ENCODE results near the gene HAPLN2.
"Not testable (repeated sequence)": the region's sequence is repeated elsewhere in the genome, so short reads cannot be mapped to it uniquely, and the experiment has no call there.

The HAPLN2 gene

DNA sequence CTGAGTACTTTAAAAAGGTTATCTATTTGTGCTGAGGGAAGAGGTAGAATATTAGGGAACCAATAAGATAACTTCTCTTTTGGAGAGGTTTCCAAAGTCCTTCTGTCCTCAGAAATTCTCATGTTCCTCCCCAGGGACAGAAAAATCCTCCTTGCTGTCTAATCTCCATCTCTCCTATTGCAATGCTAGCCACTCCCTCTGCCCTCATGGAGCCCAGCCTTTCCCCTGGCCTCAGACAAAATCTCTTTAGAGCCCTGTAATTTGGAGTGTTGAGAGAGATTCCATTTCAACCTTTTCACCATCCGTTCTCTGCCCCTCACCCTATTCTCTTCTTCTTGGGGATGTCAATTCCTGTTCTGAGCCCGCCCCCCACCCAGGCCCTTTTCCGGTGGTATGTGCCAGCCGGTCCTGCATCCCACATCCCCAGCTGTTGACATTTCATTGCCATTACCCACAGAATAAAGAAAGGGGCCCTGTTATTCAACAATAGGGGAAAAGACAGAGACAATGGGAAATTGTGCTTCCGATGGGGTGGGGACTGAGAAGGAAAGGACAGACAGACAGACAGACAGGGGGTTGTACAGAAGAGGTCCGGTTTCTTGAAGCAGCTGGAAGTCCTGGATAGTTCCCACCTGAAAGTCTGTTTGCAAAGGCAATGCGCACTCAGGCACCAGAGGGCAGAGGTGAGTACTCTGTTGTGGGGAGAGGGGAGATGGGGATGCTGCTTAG, at the start of gene HAPLN2:
TSS of gene HAPLN2 (plus strand) at position 563 of the 729 bp plus-strand sequence. CDS start 4,076 bp downstream, outside the sequence.
- no peak for DNase-seq (ENCODE audit: low read depth in 2 of 2)

DNA sequence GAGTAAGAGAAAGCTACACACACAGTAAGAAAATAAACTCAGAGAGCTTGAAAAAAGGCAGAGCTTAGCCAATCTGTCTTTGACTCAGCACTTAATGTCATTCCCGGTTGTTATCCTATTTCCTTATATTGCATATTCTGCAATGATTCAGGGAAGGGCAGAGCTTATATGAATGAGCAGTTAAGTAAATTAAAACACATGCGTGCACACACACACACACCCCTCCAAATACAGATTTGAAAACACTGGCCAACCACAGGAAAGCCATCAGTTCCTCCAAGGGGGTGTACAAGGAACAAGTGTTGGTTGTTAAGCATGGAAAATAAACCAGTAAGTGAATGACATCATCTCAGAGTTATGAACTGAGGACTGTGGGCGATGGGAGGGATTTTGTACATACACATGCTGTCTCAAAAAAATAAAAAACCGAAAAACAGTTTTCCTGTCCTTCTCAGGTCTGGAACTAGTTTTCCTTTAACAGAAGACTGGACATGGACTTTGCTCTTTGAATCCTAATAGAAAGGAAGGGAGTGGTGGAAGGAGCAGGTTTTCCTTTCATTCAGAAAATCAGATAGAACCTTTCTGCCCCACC, 47.9 kb upstream of the HAPLN2 start:
- DNase-seq (ENCODE audit: low read depth in 2 of 2), result no peak

DNA sequence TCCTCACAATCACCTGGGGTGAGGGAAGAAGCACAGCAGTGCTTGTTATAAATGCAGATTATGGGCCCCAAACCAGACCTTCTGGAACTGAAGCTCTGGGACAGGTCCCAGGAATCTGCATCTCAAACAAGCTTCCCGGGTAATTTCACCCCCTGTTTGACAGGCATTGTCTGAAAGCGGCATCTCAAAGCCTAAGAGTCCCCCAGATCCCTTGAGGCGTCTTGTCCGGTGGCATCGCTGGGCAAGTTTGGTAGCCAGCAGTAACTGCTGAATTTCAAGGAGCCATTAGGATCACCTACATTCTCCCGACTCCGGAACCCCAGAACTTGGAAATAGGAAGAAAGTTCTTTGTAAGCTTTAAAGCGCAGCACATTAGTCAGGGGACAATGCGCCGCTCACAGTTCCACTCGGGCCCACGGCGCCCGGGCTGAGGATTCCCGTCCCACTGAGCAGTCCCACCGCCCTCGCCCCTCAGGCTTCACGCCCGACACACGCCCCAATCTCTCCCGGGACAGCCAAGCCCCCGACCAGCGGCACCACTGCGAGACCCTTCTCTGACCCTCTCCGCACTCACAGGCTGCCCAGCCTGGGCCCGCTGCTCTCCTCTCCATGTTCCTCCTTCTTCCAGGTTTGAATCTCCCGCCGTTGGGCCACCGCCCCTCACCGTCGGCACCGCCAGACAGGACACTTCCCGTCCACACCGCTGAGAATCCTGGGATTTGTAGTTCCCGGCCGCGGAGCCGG, 47.1 kb upstream of the HAPLN2 start, which contains the start of gene IQGAP3:
TSS of gene IQGAP3 (minus strand) at position 647 of the 744 bp plus-strand sequence. CDS start at position 611, 36 bp downstream.
- DNase-seq (ENCODE audit: low read depth in 2 of 2), result peak; percentile 66 to 68

DNA sequence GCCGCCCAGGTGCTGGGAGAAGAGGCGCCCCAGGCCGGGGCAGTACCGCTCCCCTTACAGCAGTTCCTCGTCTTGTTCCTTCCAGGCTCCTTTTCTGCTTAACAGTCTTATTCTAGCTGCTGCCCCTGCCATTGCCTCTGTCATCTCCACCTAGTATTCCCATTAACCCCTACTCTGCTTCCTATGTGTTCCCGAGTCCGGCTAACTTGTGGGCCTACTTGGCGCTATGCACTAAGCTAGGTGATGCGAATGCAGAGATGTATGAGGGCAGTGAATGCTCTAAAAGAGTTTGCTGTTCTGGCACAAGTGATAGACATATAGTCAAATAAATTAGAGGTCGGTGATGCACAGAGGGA, 46.6 kb upstream of the HAPLN2 start:
- no peak for DNase-seq (ENCODE audit: low read depth in 2 of 2)

DNA sequence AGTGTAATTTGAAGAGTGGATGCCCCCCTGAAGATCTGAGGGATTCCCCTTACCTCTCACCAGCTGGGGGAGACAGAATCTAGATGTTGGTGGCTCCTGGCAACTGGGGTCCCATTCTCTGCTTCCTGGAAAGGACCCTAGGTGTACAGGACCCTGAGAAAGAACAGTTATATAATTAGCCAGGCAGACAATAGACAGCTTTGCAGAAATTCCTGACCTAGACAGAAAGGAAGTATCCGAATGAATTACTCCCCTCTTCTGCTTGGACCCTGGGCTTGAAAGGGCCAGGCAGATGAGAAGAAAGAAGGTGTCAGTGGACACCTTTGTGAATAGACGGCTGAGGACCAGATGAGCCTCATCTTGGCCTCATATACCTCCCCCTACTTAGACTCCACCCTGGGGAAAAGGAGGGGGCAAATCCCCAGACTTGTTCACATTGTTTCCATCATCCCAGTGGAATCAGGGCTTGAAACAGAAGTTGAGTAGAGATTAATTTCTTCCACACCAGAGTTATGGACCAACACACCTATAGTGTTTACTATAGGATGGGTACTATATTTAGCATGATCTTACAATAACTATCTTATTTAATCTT, 45.1 kb upstream of the HAPLN2 start:
- DNase-seq (ENCODE audit: low read depth in 2 of 2), result no peak

DNA sequence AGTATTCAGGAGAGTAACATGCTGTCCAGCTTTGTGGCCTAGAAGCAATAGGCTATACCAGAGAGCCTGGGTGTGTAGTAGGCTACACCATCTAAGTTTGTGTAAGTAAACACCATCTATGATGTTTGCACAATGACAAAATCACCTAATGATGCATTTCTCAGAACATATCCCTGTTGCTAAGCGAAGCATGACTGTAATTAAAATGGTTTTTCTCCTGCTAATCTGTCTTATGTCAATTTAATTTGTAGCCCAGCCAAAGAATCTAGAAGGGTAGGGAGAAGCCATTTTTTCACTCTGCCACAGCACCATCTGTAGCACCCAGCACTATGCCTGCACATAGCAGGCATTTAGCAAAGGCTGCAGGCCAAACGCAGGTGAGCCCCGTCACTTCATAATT, 41.7 kb upstream of the HAPLN2 start:
- DNase-seq (ENCODE audit: low read depth in 2 of 2), result no peak

DNA sequence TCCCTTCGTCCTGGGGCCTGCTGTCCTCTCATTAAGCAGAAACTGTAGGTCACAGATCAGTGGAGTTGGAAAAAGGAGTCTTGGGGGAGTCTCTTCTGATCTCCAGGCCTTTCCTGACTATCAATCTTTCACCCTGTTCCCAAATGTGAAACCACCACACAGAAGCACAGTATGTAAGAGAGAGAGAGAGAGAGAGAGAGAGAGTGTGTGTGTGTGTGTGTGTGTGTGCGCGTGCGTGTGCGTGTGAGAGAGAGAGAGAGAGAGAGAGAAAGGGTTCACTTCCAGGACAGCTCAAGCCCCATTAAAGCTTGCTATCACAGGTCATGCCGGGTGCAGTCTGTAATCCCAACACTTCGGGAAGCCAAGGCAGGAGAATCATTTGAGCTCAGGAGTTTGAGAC, 41.2 kb upstream of the HAPLN2 start:
- no peak for DNase-seq (ENCODE audit: low read depth in 2 of 2)

DNA sequence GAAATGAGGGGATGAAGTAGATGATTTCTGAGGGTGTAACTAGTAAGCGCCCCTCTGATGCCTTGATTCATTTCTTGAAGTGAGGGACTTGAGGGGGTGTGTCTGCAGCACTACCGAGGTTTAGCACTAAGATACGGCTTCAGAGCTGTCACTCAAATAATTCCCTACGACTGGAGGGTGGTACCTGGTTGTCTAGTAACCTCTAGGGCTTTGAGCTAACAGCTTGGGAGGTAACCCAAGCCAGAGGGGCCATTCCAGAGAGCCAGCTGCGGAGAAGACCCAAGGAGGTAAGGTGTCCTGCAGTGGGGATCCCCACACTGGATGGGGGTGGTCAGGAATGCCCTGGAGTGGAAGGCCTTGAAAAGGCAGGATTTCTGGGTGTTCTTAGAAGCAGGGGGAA, 39.7 kb upstream of the HAPLN2 start, which contains the start of gene TTC24:
TSS of gene TTC24 (plus strand) at position 252 of the 400 bp plus-strand sequence. CDS start 1,642 bp downstream, outside the sequence.
- no peak for DNase-seq (ENCODE audit: low read depth in 2 of 2)

DNA sequence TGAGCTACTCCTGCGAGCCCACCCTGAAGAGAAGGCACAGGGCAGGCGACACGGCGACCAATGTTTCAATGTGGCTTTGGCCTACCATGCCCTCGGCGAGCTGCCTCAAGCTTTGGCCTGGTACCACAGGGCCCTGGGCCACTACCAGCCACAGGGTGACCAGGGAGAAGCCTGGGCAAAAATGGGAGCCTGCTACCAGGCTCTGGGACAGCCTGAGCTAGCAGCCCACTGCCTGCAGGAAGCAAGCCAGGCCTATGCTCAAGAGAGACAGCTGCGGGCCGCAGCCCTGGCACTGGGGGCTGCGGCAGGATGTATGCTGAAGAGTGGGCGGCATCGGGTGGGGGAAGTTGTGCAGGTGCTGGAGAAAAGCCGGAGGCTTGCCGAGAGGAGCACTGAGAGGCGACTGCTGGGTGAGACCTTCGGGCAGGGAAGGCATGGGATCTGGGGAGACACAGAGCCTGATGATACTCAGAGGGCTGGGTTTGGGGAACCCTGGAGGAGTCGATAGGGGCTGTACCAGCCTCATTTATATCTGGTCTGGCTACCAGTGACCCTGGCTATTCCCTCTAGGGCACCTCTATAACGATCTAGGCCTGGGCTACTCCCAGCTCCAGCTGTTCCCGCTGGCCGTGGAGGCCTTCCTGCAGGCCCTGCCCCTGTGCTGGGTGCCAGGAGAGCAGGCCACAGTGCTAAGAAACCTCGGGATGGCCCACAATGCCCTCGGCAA, 37.4 kb upstream of the HAPLN2 start:
- no peak for DNase-seq (ENCODE audit: low read depth in 2 of 2)

DNA sequence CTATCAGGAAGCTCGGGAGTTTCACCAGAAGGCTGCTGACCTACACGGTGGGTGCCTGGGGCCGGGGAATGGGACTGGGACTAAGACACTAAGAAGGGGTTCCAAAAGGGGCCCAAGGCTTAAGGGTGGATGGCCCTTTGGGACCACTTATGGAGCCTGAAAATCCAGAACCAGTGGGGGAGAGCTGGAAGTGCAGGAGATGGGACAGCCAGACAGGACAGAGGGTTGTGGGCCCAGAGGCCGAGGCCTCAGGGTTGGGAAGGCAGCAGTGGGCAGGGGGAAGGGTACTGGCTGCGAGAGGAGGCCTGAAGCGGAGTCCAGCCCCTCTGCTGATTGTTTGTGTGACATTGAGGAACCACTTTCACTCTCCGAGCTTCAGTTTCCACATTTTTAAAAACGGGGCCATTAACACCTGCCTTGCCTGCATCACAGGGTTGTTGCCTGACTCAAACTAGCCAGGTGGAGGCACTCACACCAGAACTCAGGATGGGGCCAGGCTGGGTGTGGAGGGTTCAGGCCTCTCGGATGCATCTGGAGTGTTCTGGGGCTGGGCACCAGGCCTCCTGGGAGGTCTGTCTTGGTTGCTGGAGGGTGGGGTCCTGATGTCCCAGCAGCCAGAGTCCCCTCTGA, 36.7 kb upstream of the HAPLN2 start:
- DNase-seq (ENCODE audit: low read depth in 2 of 2), result no peak

DNA sequence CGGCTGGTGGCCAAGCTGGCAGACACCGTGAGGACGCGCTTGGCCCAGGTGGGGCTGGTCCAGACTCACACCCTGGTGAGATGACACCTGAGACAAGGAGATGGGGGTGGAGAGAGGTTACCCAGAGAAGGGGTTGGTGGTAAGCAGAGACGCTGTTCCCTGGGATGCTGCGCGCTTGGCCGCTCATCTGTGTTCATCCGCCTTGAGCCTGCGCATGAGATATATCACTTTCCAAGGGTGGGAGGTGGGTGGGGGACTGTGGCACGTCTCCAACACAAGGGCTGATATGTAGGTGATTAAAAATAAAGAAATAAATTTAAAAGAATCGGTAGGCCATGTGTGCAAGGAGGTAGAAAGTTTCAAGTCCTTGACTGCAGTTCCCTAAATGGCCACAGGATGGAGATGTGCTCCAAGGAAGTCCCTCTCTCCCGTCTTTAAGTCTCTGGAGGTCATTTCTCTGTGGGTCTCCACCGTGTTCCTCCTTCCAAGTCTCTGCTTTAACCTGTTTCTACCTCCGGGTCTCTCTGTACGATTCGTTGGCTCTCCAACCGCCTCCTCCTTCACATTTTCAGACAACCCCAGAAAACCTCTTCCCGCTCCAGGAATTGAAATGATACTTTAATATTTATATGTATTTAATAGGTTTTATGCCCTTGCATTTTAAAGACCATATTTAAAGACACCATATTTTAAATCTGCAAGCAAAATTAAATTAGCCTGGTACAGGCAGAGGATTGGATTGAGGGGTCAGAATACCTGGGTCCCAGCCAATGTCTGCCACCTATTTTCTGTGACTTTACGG, 35.2 kb upstream of the HAPLN2 start:
- peak; percentile 68 to 73 for DNase-seq (ENCODE audit: low read depth in 2 of 2)

DNA sequence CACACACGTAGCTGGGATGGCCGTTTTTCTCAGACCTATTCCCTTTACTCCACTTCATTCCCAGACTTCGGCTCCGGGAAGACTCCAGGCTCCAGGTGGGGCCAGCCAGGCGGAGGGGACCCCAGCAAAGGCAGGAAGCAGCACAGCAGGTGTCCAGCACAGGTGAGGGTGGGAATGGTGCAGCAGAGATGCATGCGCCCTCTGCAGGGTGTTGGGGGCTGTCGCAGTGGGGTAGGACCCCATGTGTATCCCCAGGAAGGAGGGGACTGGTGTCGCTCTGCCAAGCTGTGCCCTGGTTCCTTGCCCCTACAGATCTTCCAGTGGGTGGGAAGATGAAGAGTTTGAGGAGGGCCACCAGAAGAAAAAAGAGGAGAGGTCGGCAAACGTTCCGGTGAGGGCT, 34.4 kb upstream of the HAPLN2 start:
- DNase-seq (ENCODE audit: low read depth in 2 of 2), result no peak

DNA sequence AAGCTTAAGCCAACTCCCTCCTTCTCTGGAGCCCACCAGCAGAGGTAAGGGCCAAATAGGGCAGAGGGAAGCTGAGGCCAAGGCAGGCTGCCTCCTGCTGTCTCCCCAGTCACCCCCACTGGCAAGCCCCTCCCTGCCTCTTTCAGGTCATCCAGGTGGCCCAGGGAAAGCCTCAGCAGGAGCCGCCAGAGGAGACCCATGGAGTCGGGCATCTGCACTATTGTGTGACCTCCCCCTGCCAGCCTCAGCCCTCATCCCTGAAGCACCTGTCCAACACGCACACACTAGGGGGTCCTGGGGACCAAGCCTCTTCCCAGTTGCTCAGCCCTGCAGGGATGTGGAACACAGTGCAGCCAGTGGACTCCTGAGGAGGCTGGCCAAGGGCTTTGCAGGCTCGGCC, 32.9 kb upstream of the HAPLN2 start:
- no peak for DNase-seq (ENCODE audit: low read depth in 2 of 2)

DNA sequence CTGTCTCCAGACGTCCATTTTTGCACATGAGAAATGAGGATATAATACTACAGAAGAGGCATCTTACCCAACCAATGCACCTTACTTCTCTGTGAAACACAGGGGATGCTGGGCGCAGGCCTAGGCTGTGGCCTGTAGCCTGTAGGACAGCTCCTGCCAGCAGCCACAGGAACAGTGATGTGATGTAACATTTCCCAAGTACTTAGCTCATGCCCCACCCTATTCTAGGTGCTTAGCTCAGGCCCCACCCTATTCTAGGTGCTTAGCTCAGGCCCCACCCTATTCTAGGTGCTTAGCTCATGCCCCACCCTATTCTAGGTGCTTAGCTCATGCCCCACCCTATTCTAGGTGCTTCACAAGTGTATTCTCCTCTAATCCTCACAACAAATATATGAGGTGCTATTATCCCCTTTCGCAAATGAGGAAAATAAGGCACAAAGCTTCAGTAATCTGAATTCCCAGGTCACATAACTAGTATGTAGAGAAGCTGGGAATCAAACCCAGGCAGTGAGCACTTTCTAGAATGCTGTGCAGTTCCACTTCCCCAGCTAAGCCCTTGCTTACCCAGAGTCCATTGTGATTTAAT, 32.2 kb upstream of the HAPLN2 start:
- no peak for DNase-seq (ENCODE audit: low read depth in 2 of 2)

DNA sequence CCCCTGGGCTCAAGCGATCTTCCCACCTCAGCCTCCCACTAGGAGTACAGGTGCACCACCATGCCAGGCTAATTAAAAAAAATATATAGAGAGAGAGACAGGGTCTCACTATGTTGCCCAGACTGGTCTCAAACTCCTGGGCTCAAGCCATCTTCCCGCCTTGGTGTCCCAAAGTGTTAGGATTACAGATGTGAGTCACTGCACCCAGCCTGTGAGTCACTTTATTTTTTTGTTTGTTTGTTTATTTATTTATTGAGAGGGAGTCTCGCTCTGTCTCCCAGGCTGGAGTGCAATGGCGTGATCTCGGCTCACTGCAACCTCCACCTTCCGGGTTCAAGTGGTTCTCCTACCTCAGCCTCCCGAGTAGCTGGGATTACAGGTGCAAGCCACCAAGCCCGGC, 31.3 kb upstream of the HAPLN2 start:
- not testable (repeated sequence) for DNase-seq (ENCODE audit: low read depth in 2 of 2)

DNA sequence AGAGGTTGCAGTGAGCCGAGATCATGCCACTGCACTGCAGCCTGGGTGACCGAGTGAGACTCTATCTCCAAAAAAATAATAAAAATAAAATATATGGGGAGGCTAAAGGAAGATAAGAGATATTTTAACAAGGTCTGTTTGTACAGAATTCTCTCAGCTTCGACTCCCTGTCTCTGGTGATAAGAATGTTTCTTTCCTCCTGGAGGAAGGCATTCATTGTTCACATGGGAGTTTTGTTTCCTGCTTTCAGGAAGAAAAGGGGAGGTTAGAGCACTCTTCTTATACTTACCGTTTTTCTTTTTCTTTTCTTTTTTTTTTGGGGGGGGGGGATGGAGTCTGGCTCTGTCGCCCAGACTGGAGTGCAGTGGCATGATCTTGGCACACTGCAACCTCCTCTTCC, 29.7 kb upstream of the HAPLN2 start:
- DNase-seq (ENCODE audit: low read depth in 2 of 2), result no peak

DNA sequence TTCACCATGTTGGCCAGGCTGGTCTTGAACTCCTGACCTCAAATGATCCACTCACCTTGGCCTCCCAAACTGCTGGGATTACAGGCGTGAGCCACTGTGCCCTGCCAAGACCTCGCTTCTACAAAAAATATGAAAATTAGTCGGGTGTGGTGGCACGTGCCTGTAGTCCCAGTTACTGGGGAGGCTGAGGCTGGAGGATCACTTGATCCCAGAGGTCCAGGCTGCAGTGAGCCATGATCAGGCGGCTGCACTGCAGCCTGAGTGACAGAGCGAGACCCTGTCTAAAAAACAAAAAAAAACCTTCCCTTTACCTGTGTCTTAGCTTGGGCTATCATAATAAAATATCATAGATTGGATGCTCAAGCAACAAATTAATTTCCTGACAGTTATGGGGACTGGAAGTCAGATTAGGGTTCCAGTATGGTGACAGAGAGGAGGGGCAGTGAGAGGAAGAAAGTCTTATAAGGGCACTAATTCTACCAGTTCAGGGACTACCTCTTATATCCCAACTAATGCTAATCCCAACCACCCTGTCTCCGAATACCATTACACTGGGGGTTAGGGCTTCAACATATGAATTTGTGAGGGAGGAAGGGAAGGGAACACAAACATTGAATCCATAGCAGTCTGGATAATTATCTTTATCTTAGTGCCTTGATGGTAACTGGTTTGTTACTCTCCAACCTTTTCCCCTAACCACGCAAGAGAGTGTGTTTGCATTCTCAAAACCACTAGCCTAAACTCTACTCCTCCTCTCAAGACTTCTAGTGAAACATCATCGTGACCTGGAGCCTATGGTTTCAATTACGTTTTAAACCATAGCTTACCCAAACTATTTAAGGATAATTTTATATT, 28.7 kb upstream of the HAPLN2 start:
- no peak for DNase-seq (ENCODE audit: low read depth in 2 of 2)

DNA sequence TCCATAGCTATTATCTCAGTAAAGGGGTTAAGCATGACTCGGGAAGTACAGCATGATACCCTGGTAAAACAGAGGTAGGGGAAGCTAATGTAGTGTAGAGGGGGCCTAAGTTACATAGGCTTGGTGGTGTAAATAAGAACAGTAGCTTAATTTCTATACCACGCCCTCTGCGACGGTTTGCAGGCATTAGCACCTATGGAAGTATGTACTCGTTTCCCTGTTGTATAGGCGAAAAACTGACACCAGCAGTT, 28.1 kb upstream of the HAPLN2 start:
- DNase-seq (ENCODE audit: low read depth in 2 of 2), result no peak

DNA sequence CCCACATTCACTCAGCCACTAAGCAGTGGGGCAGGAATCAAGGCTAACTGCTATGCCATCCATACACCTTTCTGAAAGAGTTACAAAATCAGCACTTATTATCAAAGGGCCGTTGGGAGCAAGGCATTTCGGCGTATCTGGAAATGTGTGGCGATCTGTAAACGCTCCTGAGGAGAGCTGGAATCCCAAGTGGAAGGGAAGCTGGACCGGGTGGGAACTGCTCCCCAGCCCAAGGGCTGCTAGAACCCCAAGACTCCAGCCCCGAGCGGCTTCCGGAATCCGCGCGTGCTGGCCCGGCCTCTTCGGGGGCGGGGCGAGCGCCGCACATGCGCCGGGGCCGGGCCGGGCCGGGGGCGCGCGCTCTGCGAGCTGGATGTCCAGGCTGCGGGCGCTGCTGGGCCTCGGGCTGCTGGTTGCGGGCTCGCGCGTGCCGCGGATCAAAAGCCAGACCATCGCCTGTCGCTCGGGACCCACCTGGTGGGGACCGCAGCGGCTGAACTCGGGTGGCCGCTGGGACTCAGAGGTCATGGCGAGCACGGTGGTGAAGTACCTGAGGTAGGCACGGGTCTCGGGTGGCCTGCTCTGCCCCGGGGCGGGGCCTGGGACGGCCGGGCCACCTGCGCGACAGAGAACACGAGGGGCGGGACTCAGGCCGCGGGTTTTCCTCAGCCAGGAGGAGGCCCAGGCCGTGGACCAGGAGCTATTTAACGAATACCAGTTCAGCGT, 27.6 kb upstream of the HAPLN2 start, which contains the start of gene NAXE:
TSS of gene NAXE (plus strand) at position 345 of the 726 bp plus-strand sequence. CDS start at position 374, 29 bp downstream.
- DNase-seq (ENCODE audit: low read depth in 2 of 2), result peak; percentile 50 to 64

Data from stimulated activated CD4-positive, alpha-beta T cell treated with anti-CD3 and anti-CD28 coated beads, Interleukin-4, amount 100 ng/mL, for 48 hours (primary cell).